ENCODE data around the gene SEMA5A.

DNA sequence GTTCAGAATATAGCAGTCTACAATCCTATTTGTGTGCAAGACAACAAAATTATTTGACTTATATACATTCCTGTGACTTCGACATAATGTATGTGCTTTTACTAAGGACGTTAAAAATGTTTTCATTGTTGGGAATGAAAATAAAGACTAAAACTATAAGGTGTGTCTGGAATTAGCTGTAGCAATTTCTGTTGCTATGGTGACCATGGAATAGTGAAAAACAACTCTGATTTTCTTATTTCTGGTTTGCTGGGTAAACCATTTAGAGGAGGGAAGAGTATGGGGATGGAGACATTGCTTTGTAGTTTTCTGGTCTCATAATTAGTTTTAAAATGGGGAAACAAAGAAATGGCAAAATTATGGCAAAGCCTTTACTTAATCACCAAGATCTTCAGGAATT, 343.2 kb downstream of the SEMA5A start:
- TF ChIP-seq, protein P1, sequence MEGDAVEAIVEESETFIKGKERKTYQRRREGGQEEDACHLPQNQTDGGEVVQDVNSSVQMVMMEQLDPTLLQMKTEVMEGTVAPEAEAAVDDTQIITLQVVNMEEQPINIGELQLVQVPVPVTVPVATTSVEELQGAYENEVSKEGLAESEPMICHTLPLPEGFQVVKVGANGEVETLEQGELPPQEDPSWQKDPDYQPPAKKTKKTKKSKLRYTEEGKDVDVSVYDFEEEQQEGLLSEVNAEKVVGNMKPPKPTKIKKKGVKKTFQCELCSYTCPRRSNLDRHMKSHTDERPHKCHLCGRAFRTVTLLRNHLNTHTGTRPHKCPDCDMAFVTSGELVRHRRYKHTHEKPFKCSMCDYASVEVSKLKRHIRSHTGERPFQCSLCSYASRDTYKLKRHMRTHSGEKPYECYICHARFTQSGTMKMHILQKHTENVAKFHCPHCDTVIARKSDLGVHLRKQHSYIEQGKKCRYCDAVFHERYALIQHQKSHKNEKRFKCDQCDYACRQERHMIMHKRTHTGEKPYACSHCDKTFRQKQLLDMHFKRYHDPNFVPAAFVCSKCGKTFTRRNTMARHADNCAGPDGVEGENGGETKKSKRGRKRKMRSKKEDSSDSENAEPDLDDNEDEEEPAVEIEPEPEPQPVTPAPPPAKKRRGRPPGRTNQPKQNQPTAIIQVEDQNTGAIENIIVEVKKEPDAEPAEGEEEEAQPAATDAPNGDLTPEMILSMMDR (IDR thresholded peaks at IDR 0.05): no peak
- TF ChIP-seq POLR2AphosphoS5 (IDR thresholded peaks at IDR 0.05): no peak
- TF ChIP-seq EP300 (IDR thresholded peaks at IDR 0.05; ENCODE audit: low read depth): no peak
